Keratinocyte (primary cell): ENCODE results near the gene CDK14. TPM values are rescaled to one million over a fixed set of nuclear protein-coding genes. Genes with fewer than 3 reads are reported as not detected.

Experiments
- DNase-seq: peaks from one replicate; pipeline ENCODE4 v3.0.0-alpha.2; 2011; ENCODE audit warnings: low read depth, missing footprints, low spot score
- FAIRE-seq: peaks from 2 replicates; lab custom pipeline; 2011; peaks lifted over from hg19 to GRCh38; lab: Jason Lieb, UNC
- H2AFZ ChIP-seq: 2 replicates; pipeline ENCODE4 v1.6.0; 2012; ENCODE audit warnings: low read length, control low read depth, inconsistent platforms; ENCODE audit not compliant: control insufficient read depth
- H3K27ac ChIP-seq: 2 replicates; pipeline ENCODE4 v1.5.1; 2011; ENCODE audit warnings: low read length; ENCODE audit not compliant: control insufficient read depth, insufficient read depth
- H3K27me3 ChIP-seq: 3 replicates; pipeline ENCODE4 v1.6.0; 2011; ENCODE audit warnings: low read length; ENCODE audit not compliant: control insufficient read depth, insufficient read depth; ENCODE audit errors: extremely low read depth
- H3K36me3 ChIP-seq, 2 experiments: 2 replicates in 1 of 2; 3 replicates in 1 of 2; pipeline ENCODE4 v1.5.1; 2011; ENCODE audit warnings: low read length in 2 of 2, mild to moderate bottlenecking in 1 of 2; ENCODE audit not compliant: control insufficient read depth in 2 of 2, insufficient read depth in 2 of 2; ENCODE audit errors: extremely low read depth in 1 of 2
- H3K4me1 ChIP-seq: 3 replicates; pipeline ENCODE4 v1.5.1; 2011; ENCODE audit warnings: low read length; ENCODE audit not compliant: control insufficient read depth, insufficient read depth; ENCODE audit errors: extremely low read depth
- H3K4me2 ChIP-seq: 3 replicates; pipeline ENCODE4 v1.6.0; 2011; ENCODE audit warnings: low read depth, low read length; ENCODE audit not compliant: control insufficient read depth, insufficient read depth; ENCODE audit errors: extremely low read depth
- H3K4me3 ChIP-seq, 3 experiments: fragments of 200-600 bp in 1 of 3; sonication (generic) in 1 of 3; 2 replicates in 2 of 3; 3 replicates in 1 of 3; pipeline ENCODE4 v1.5.1; 2011 to 2016; ENCODE audit warnings: low read length in 3 of 3, mild to moderate bottlenecking in 3 of 3, control low read depth in 2 of 3, inconsistent platforms in 1 of 3, low read depth in 1 of 3, mixed read lengths in 1 of 3, mixed run types in 1 of 3, moderate library complexity in 1 of 3; ENCODE audit not compliant: control insufficient read depth in 2 of 3, insufficient read depth in 2 of 3; ENCODE audit errors: extremely low read depth in 1 of 3
- H3K79me2 ChIP-seq: 2 replicates; pipeline ENCODE4 v1.6.0; 2012; ENCODE audit warnings: low read length; ENCODE audit not compliant: control insufficient read depth, insufficient read depth
- H3K9ac ChIP-seq: 3 replicates; pipeline ENCODE4 v1.6.0; 2011; ENCODE audit warnings: low read length; ENCODE audit not compliant: control insufficient read depth, insufficient read depth; ENCODE audit errors: extremely low read depth
- H3K9me1 ChIP-seq: 3 replicates; pipeline ENCODE4 v1.6.0; 2011; ENCODE audit warnings: low read length; ENCODE audit not compliant: control insufficient read depth, insufficient read depth; ENCODE audit errors: extremely low read depth
- H3K9me3 ChIP-seq: 2 replicates; pipeline ENCODE4 v1.5.1; 2012; ENCODE audit warnings: low read depth, low read length; ENCODE audit not compliant: control insufficient read depth
- H4K20me1 ChIP-seq: 3 replicates; pipeline ENCODE4 v1.6.0; 2011; ENCODE audit warnings: low read length; ENCODE audit not compliant: control insufficient read depth, insufficient read depth; ENCODE audit errors: extremely low read depth
- CTCF ChIP-seq, 3 experiments: IDR thresholded peaks in 1 of 3; conservative IDR thresholded peaks in 1 of 3; optimal IDR thresholded peaks in 1 of 3; 2 replicates in 2 of 3; 3 replicates in 1 of 3; pipeline versions ENCODE3 to v1.5.1; 2011; ENCODE audit warnings: low read length in 3 of 3, mild to moderate bottlenecking in 3 of 3, moderate library complexity in 2 of 3, control low read depth in 1 of 3, inconsistent platforms in 1 of 3; ENCODE audit not compliant: insufficient read depth in 2 of 3; ENCODE audit errors: extremely low read depth in 1 of 3
- EZH2 ChIP-seq: IDR thresholded peaks from one replicate; pipeline ENCODE4 v1.6.1; 2012; ENCODE audit warnings: inconsistent platforms, mild to moderate bottlenecking, low read length, moderate library complexity
- dilution Hi-C: fragments of 300-500 bp; cut with MboI; formaldehyde crosslinking; loops from one replicate; pipeline ENCODE4 v1.7.0; 2020; ENCODE audit warnings: low sequenced_read_pairs; ENCODE audit not compliant: extremely low pct_ligation_motif_present
- polyA plus RNA-seq, 5 experiments: library from polyadenylated mRNA; depleted of rRNA in 3 of 5; stranded (reverse) in 3 of 5; stranded (forward) in 1 of 5; unstranded in 1 of 5; fragments of >200 nt; gene quantifications; 1 replicate in 1 of 5; 2 replicates in 3 of 5; 3 replicates in 1 of 5; pipeline versions ENCODE4 v1.2.1 to v1.2.3, GENCODE V29; 2011 to 2012; ENCODE audit warnings: missing spikeins in 2 of 5, low read depth in 1 of 5, low replicate concordance in 1 of 5

The CDK14 gene
- polyA plus RNA-seq, 1 donor (not counting 4 experiments of a cell fraction or from before 2014, with no cell fraction given), result 4.0 TPM

GRCh38 chr7:91025906-91026390 lies 429.8 kb downstream of the CDK14 start:
- dilution Hi-C loops, result no loop called here
- H3K4me3 ChIP-seq, result no peak overlapping the region
- no peaks in the 10 kb centered on the region for H3K79me2 ChIP-seq
- no peaks in the 10 kb centered on the region for H3K4me1 ChIP-seq
- H2AFZ ChIP-seq, result no peak overlapping the region
- H3K9me1 ChIP-seq, result no peaks in the 10 kb centered on the region
- no peaks in the 10 kb centered on the region for H3K36me3 ChIP-seq
- no peak for FAIRE-seq
- H3K9me3 ChIP-seq, result no peaks in the 10 kb centered on the region
- no peaks in the 10 kb centered on the region for H3K27me3 ChIP-seq
- H3K27ac ChIP-seq, result no peak overlapping the region
- no peak for TF ChIP-seq CTCF (optimal IDR thresholded peaks at IDR 0.05 in 1 of 3, IDR thresholded peaks at IDR 0.05 in 1 of 3, conservative IDR thresholded peaks at IDR 0.05 in 1 of 3; ENCODE audit: extremely low read depth in 1 of 3, insufficient read depth in 2 of 3, low read length in 3 of 3)
- TF ChIP-seq EZH2, result no peak
- no peaks in the 10 kb centered on the region for H4K20me1 ChIP-seq
- H3K4me2 ChIP-seq, result no peak overlapping the region
- no peak for DNase-seq
- H3K9ac ChIP-seq, result no peak overlapping the region

GRCh38 chr7:91029688-91030087 lies 433.6 kb downstream of the CDK14 start:
- Histone ChIP-seq H3K9ac (no peak overlapping the region), H2AFZ (no peak overlapping the region), H3K4me3 (no peak overlapping the region), H3K27me3 (no peaks in the 10 kb centered on the region), H3K9me1 (no peaks in the 10 kb centered on the region), H3K4me1 (no peaks in the 10 kb centered on the region), H3K36me3 (no peaks in the 10 kb centered on the region), H3K27ac (no peak overlapping the region), H3K4me2 (no peak overlapping the region), H3K9me3 (no peaks in the 10 kb centered on the region), H4K20me1 (no peaks in the 10 kb centered on the region), H3K79me2 (no peaks in the 10 kb centered on the region)
- DNase-seq, result no peak
- TF ChIP-seq EZH2 (no peak), CTCF (optimal IDR thresholded peaks at IDR 0.05 in 1 of 3, IDR thresholded peaks at IDR 0.05 in 1 of 3, conservative IDR thresholded peaks at IDR 0.05 in 1 of 3; ENCODE audit: extremely low read depth in 1 of 3, insufficient read depth in 2 of 3, low read length in 3 of 3) (no peak)
- dilution Hi-C loops, result no loop called here
- no peak for FAIRE-seq
